SK-N-SH treated with all-trans-retinoic acid at 6 μM for 48 hours (cell line): ENCODE measurements around the gene ZBTB32.

Source experiments
- BACH2 ChIP-seq: fragments of 250-450 bp; sonication (Bioruptor Pico); IDR thresholded peaks from 2 replicates; pipeline ENCODE4 v1.9.0; 2021; ENCODE audit warnings: mild to moderate bottlenecking, borderline replicate concordance
- CREB5 ChIP-seq: fragments of 250-450 bp; sonication (Bioruptor Pico); IDR thresholded peaks from 2 replicates; pipeline ENCODE4 v1.5.1; 2020; ENCODE audit warnings: low read depth, mild to moderate bottlenecking, moderate library complexity
- CSDC2 ChIP-seq: fragments of 250-450 bp; sonication (Bioruptor Pico); IDR thresholded peaks from 2 replicates; pipeline ENCODE4 v1.5.0; 2020; ENCODE audit warnings: mild to moderate bottlenecking, moderate library complexity
- ISL1 ChIP-seq: fragments of 250-450 bp; sonication (Bioruptor Pico); IDR thresholded peaks from 2 replicates; pipeline ENCODE4 v2.1.2; 2022; ENCODE audit warnings: mild to moderate bottlenecking, moderate library complexity
- OSR1 ChIP-seq: fragments of 250-450 bp; sonication (Bioruptor Pico); IDR thresholded peaks from 2 replicates; pipeline ENCODE4 v1.8.0; 2022; ENCODE audit warnings: moderate library complexity, mild to moderate bottlenecking, inconsistent platforms
- POU6F1 ChIP-seq: fragments of 250-450 bp; sonication (Bioruptor Pico); IDR thresholded peaks from 2 replicates; pipeline ENCODE4 v1.8.0; 2021; ENCODE audit warnings: low read depth, mild to moderate bottlenecking, moderate library complexity, borderline replicate concordance
- RARB ChIP-seq: fragments of 250-450 bp; sonication (Bioruptor Pico); IDR thresholded peaks from 2 replicates; pipeline ENCODE4 v1.8.0; 2021; ENCODE audit warnings: mild to moderate bottlenecking, moderate library complexity
- TCF4 ChIP-seq: fragments of 250-450 bp; sonication (Bioruptor Pico); IDR thresholded peaks from 2 replicates; pipeline ENCODE4 v1.8.0; 2021; ENCODE audit warnings: mild to moderate bottlenecking, moderate library complexity, borderline replicate concordance
- TOX ChIP-seq: fragments of 250-450 bp; sonication (Bioruptor Pico); IDR thresholded peaks from 2 replicates; pipeline ENCODE4 v1.8.0; 2021; ENCODE audit warnings: mild to moderate bottlenecking, moderate library complexity, borderline replicate concordance
- TSHZ2 ChIP-seq: fragments of 250-450 bp; sonication (Bioruptor Pico); IDR thresholded peaks from 2 replicates; pipeline ENCODE4 v1.5.0; 2020; ENCODE audit warnings: mild to moderate bottlenecking, moderate library complexity
- ZFP3 ChIP-seq: fragments of 250-450 bp; sonication (Bioruptor Pico); IDR thresholded peaks from 2 replicates; pipeline ENCODE4 v1.5.0; 2020; ENCODE audit warnings: mild to moderate bottlenecking, moderate library complexity
- ZNF8 ChIP-seq: fragments of 450-650 bp; formaldehyde crosslinking; IDR thresholded peaks from 2 replicates; pipeline ENCODE4 v1.5.0; 2020; ENCODE audit warnings: mild to moderate bottlenecking, moderate library complexity

- no peak for TF ChIP-seq RARB (CRISPR knock-in tag)
- no peak for TF ChIP-seq TOX
- no peak for TF ChIP-seq POU6F1 (CRISPR knock-in tag)
- TF ChIP-seq CREB5 (CRISPR knock-in tag) = no peak
- TF ChIP-seq BACH2 (CRISPR knock-in tag) = no peak
- TF ChIP-seq ISL1 (CRISPR knock-in tag) = no peak
- no peak for TF ChIP-seq ZFP3 (CRISPR knock-in tag)
- no peak for TF ChIP-seq OSR1 (CRISPR knock-in tag)
- TF ChIP-seq TSHZ2 = no peak
- no peak for TF ChIP-seq TCF4 (CRISPR knock-in tag)
- no peak for TF ChIP-seq ZNF8
- no peak for TF ChIP-seq CSDC2 (CRISPR knock-in tag)
Observed at GRCh38 chr19:35731353-35731752, 27.0 kb downstream of the ZBTB32 start.
